DND-41 (cell line): Measurements from ENCODE around the gene ADISSP.

Experiments used
- CTCF ChIP-seq: IDR thresholded peaks from 2 replicates; pipeline ENCODE4 v1.5.1; 2012; ENCODE audit warnings: borderline replicate concordance, low read length, moderate library complexity, mild to moderate bottlenecking; ENCODE audit not compliant: poor library complexity, severe bottlenecking; ENCODE audit errors: extremely low read depth
- EZH2 ChIP-seq: IDR thresholded peaks from 3 replicates; pipeline ENCODE4 v1.6.1; 2012; ENCODE audit warnings: borderline replicate concordance, low read depth, mild to moderate bottlenecking, moderate library complexity, low read length, inconsistent platforms; ENCODE audit not compliant: severe bottlenecking

- TF ChIP-seq EZH2 (no peak), CTCF (no peak)
These were observed 13.9 kb downstream of the ADISSP start for GRCh38 chr20:3753501-3754275.
